PC-3 (cell line): ENCODE measurements around the gene FGFBP2. TPM values are rescaled to one million over a fixed set of nuclear protein-coding genes. Genes with fewer than 3 reads are reported as not detected.

ENCODE experiments used
- ATAC-seq: fragments of 200-7000 bp; cut with Tn5 transposase; 2 replicates; pipeline ENCODE4 v1.9.1; 2020; ENCODE audit warnings: mild to moderate bottlenecking, moderate library complexity
- BruUV-seq: library from RNA; stranded (reverse); fragments of 400-500 nt; replicated peaks from 2 replicates; lab custom pipeline; 2021; lab: Mats Ljungman, UMichigan
- CTCF ChIA-PET: fragments of 300-600 bp; sonication (Branson Sonifier 250); formaldehyde crosslinking; loops from one replicate; lab custom pipeline; 2022; ENCODE audit warnings: antibody characterized with exemption; lab: Charles Lee
- POLR2A ChIA-PET: fragments of 300-600 bp; sonication (Branson Sonifier 250); formaldehyde crosslinking; loops from one replicate; lab custom pipeline; 2022; ENCODE audit warnings: antibody characterized with exemption; ENCODE audit not compliant: unreplicated experiment; lab: Charles Lee
- DNase-seq: peaks from one replicate; pipeline ENCODE4 v3.0.0-alpha.2; 2015
- H2AFZ ChIP-seq: fragments of 300-600 bp; sonication (generic); 2 replicates; pipeline ENCODE4 v1.6.0; 2016; ENCODE audit warnings: antibody characterized with exemption, low read length
- H3F3A ChIP-seq: fragments of 300-600 bp; sonication (generic); one replicate; pipeline ENCODE4 v1.6.0; 2017; ENCODE audit warnings: antibody characterized with exemption, low read length, control low read depth, mild to moderate bottlenecking; ENCODE audit not compliant: unreplicated experiment
- H3K27ac ChIP-seq: fragments of 300-600 bp; sonication (generic); 2 replicates; pipeline ENCODE4 v1.5.1; 2016; ENCODE audit warnings: mild to moderate bottlenecking, low read length
- H3K27me3 ChIP-seq: fragments of 300-600 bp; sonication (generic); 2 replicates; pipeline ENCODE4 v1.6.1; 2016; ENCODE audit warnings: low read length, mixed read lengths
- H3K36me3 ChIP-seq: fragments of 300-600 bp; sonication (generic); 2 replicates; pipeline ENCODE4 v1.6.1; 2016; ENCODE audit warnings: low read depth, mixed run types, low read length, mixed read lengths
- H3K4me1 ChIP-seq: fragments of 300-600 bp; sonication (generic); 2 replicates; pipeline ENCODE4 v1.5.1; 2016; ENCODE audit warnings: low read length; ENCODE audit not compliant: insufficient read depth
- H3K4me2 ChIP-seq: fragments of 300-600 bp; sonication (generic); 2 replicates; pipeline ENCODE4 v1.6.0; 2016; ENCODE audit warnings: low read length
- H3K4me3 ChIP-seq: fragments of 300-600 bp; sonication (generic); 2 replicates; pipeline ENCODE4 v1.5.1; 2016; ENCODE audit warnings: mild to moderate bottlenecking, low read length, mixed read lengths
- H3K79me2 ChIP-seq: fragments of 300-600 bp; sonication (generic); 2 replicates; pipeline ENCODE4 v1.6.1; 2017; ENCODE audit warnings: low read length, mixed read lengths
- H3K9ac ChIP-seq: fragments of 300-600 bp; sonication (generic); 2 replicates; pipeline ENCODE4 v1.6.0; 2016; ENCODE audit warnings: mild to moderate bottlenecking, low read length
- H3K9me2 ChIP-seq: fragments of 300-600 bp; sonication (generic); replicated peaks from 2 replicates; pipeline ENCODE4 v1.6.1; 2016; ENCODE audit warnings: mixed run types, low read length, mixed read lengths
- H3K9me3 ChIP-seq: fragments of 300-600 bp; sonication (generic); 2 replicates; pipeline ENCODE4 v1.6.1; 2016; ENCODE audit warnings: low read length, mixed read lengths
- H4K20me1 ChIP-seq: fragments of 300-600 bp; sonication (generic); 2 replicates; pipeline ENCODE4 v1.6.1; 2016; ENCODE audit warnings: low read length, mixed read lengths
- CTCF ChIP-seq: fragments of 300-600 bp; sonication (generic); conservative IDR thresholded peaks from 2 replicates; pipeline ENCODE4 v1.5.1; 2017; ENCODE audit warnings: antibody characterized with exemption, low read depth, mild to moderate bottlenecking, low read length
- EZH2 ChIP-seq: fragments of 300-600 bp; sonication (generic); IDR thresholded peaks from one replicate; pipeline ENCODE4 v1.6.1; 2017; ENCODE audit warnings: antibody characterized with exemption, mild to moderate bottlenecking, low read length; ENCODE audit not compliant: unreplicated experiment
- EZH2phosphoT487 ChIP-seq: fragments of 300-600 bp; sonication (generic); IDR thresholded peaks from 2 replicates; pipeline ENCODE4 v1.6.1; 2018; ENCODE audit warnings: mild to moderate bottlenecking, antibody characterized with exemption, low read length, borderline replicate concordance
- intact Hi-C: fragments of 100-400 bp; cut with micrococcal nuclease; formaldehyde crosslinking; loops from 2 replicates; pipeline ENCODE4 v1.9.0; 2023
- total RNA-seq: library from RNA; depleted of rRNA; stranded (reverse); fragments of >200 nt; gene quantifications from 2 replicates; pipeline ENCODE4 v1.2.3, GENCODE V29; 2014

The FGFBP2 gene
- total RNA-seq, 1 experiment from 2014 or later: not detected

DNA sequence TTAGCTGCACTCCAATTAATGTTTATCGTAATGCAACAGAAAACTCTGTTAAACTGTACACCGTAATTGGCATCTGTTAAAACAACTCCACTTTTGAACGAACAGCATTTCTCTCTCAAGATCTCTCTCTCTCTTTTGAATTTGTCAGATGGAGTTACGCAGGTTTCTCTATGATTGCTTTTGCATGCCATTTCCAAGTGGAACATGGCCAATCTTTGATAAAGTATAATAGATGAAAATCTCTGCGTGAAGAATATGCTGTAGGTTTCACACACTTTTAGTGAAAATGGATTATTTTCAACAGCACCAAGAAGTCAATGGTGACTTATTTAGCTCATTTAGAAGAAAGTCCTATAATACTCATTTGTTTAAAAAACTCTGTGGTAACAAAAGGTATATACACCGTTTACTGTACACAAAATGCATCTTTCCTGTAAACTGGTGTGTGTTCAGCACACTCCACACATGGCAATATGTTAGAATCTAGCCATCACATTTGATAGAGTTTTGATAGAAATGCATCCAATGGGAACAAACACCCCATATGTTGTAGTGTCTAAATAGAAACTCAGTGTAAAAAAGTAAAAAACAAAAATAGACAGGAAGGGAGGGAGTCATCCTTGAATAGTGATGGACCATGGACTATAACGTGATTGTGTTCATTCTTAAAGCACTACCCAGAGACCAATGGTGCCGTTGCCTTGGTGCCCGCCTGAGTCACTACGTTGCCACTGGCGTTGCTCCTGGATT, 5.8 kb upstream of the FGFBP2 start:
- ATAC-seq (no peak), DNase-seq (no peak)
- BruUV-seq: no TSS peak
- no peak for TF ChIP-seq EZH2
- no peak for TF ChIP-seq EZH2phosphoT487
- no peak for TF ChIP-seq CTCF
- H3K9me2 ChIP-seq: no peaks in the 10 kb centered on the region
- CTCF ChIA-PET: no interaction called here
- no peaks in the 10 kb centered on the region for H3K79me2 ChIP-seq
- no peaks in the 10 kb centered on the region for H3K27me3 ChIP-seq
- no peaks in the 10 kb centered on the region for H3K4me1 ChIP-seq
- no peaks in the 10 kb centered on the region for H4K20me1 ChIP-seq
- H3K4me2 ChIP-seq: no peak overlapping the region
- H3F3A ChIP-seq: no peaks in the 10 kb centered on the region
- no peaks in the 10 kb centered on the region for H3K36me3 ChIP-seq
- intact Hi-C loops: no loop called here
- H3K27ac ChIP-seq: no peak overlapping the region
- H3K4me3 ChIP-seq: no peak overlapping the region
- POLR2A ChIA-PET: no interaction called here
- H3K9ac ChIP-seq: no peak overlapping the region
- H2AFZ ChIP-seq: no peak overlapping the region
- H3K9me3 ChIP-seq: no peaks in the 10 kb centered on the region

GRCh38 chr4:15965325-15965724, 2.4 kb upstream of the FGFBP2 start:
- Histone ChIP-seq H3K27ac (no peak overlapping the region), H3K4me3 (no peak overlapping the region), H4K20me1 (no peaks in the 10 kb centered on the region), H3K4me2 (no peak overlapping the region), H3F3A (no peaks in the 10 kb centered on the region), H3K36me3 (no peaks in the 10 kb centered on the region; the same call in 1 of the 2 replicates), H3K9ac (no peak overlapping the region), H3K27me3 (no peaks in the 10 kb centered on the region), H3K9me2 (no peaks in the 10 kb centered on the region), H3K9me3 (no peaks in the 10 kb centered on the region), H2AFZ (no peak overlapping the region), H3K4me1 (no peaks in the 10 kb centered on the region), H3K79me2 (no peaks in the 10 kb centered on the region)
- no TSS peak for BruUV-seq
- ChIA-PET CTCF (no interaction called here), POLR2A (no interaction called here)
- no peak for TF ChIP-seq CTCF
- TF ChIP-seq EZH2phosphoT487: no peak
- no peak for TF ChIP-seq EZH2
- ATAC-seq: no peak
- intact Hi-C loops: no loop called here
- no peak for DNase-seq

- Histone ChIP-seq H3K9me3 (no peaks in the 10 kb centered on the region), H4K20me1 (no peaks in the 10 kb centered on the region), H3K4me1 (no peaks in the 10 kb centered on the region), H3K9ac (no peak overlapping the region), H2AFZ (no peak overlapping the region), H3K27me3 (no peaks in the 10 kb centered on the region), H3F3A (no peaks in the 10 kb centered on the region), H3K4me3 (no peak overlapping the region), H3K79me2 (no peaks in the 10 kb centered on the region), H3K4me2 (no peak overlapping the region), H3K27ac (no peak overlapping the region), H3K9me2 (no peaks in the 10 kb centered on the region), H3K36me3 (no peaks in the 10 kb centered on the region; the same call in 1 of the 2 replicates)
- no peak for TF ChIP-seq EZH2phosphoT487
- TF ChIP-seq CTCF: peak; percentile 29
- ChIA-PET CTCF (no interaction called here), POLR2A (no interaction called here)
- ATAC-seq (no peak), DNase-seq (peak; percentile 25)
- intact Hi-C loops: loop anchor here (5.0 kb wide), 1 partner anchor 303 kb away; no protein-coding TSS in a partner anchor
- no TSS peak for BruUV-seq
Observed at GRCh38 chr4:15964159-15964558, 1.2 kb upstream of the FGFBP2 start.
